Activated gamma-delta T cell treated with Interleukin-2 at 50 U/mL for 16 hours (primary cell): ENCODE measurements around the gene MYO3A.

ENCODE experiments used
- DNase-seq: peaks from one replicate; pipeline ENCODE4 v3.0.0-alpha.2; 2020

MYO3A gene

DNA sequence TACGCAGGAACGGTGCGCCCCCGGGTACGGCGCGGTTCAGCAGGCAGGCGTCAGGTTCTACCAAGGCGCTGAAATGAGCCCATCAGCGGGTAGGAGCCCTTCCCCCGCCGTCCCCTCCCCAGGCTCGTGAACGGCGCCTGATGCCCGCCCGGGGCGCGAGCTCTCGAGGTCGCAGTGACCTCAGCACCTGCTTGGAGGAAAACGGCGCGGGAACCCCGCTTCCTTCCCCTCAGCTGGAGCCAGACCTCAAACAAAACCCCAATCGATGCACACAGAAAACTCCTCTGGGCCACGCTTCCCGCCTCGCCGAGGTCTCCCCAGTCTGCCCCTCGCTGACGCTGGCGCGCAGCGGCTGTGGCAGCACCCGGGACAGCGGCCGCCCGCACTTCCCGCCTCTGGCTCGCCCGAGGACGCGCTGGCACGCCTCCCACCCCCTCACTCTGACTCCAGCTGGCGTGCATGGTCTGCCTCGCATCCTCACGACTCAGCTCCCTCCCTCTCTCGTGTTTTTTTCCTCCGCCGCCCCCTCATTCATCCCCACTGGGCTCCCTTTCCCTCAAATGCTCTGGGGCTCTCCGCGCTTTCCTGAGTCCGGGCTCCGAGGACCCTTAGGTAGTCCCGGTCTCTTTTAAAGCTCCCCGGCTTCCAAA, 282.0 kb downstream of the MYO3A start:
- DNase-seq, result no peak

DNA sequence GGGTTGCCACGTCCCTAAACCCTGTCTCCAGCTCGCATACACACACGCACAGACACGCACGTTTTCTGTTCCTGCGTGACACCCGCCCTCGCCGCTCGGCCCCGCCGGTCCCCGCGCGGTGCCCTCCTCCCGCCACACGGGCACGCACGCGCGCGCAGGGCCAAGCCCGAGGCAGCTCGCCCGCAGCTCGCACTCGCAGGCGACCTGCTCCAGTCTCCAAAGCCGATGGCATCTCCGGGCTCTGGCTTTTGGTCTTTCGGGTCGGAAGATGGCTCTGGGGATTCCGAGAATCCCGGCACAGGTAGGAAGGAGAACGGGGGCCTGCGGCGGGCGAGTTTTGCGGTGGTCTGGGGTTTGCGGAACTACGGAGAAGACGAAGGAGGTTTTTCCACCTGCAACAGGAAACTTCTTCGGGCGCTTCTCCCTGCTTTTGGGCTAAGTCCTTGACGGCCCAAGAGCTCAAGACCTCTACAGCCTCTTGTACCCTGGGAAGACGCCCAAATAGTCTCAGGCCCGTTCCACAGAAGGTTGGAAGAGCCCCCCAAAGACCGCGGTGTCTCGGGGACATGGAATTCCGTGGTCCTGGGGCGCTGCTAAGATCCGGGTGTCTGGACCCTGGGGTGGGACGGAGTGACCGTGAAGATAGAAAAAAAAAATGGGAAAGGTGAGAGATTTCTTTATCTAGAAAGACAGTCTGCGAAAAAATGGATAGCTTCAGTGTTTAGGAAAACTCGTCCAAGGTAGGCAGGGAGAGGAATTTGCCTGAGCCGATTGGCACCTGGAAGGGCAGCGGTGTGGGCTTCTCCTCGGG, 282.8 kb downstream of the MYO3A start, which contains the start of gene GAD2:
Gene GAD2, plus strand, starts transcription at position 190 of the 811 bp plus-strand sequence. Its CDS starts 36 bp downstream, at position 226.
- no peak for DNase-seq

GRCh38 chr10:26217396-26218086, 283.5 kb downstream of the MYO3A start:
- DNase-seq, result no peak

GRCh38 chr10:26219676-26220075, 285.6 kb downstream of the MYO3A start:
- no peak for DNase-seq

GRCh38 chr10:26220901-26221300, 286.9 kb downstream of the MYO3A start:
- DNase-seq, result no peak

GRCh38 chr10:26221541-26221940, 287.5 kb downstream of the MYO3A start:
- DNase-seq, result no peak

GRCh38 chr10:26222563-26222962, 288.5 kb downstream of the MYO3A start:
- DNase-seq, result no peak

DNA sequence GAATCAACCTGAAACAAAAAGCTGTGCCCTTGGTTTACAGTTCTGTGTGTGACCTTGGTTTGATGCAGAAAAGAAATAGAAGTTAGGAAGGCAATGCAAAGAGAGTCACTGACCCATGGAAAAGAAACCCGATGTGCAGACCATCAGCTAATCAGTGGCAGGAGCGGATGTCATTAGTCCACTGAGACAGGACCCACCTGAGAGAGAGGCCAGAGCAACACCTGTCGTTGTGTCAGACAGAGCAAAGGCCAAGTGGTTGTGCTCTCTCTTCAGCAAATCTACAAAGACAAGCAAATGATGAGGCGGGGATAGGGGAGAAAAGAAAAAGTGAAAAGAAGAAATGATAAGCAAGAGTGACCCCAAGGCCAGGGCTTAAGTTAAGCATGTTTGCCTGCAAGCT, 291.3 kb downstream of the MYO3A start:
- no peak for DNase-seq

- DNase-seq, result no peak
Measured at GRCh38 chr10:26227786-26228185, 293.8 kb downstream of the MYO3A start.

DNA sequence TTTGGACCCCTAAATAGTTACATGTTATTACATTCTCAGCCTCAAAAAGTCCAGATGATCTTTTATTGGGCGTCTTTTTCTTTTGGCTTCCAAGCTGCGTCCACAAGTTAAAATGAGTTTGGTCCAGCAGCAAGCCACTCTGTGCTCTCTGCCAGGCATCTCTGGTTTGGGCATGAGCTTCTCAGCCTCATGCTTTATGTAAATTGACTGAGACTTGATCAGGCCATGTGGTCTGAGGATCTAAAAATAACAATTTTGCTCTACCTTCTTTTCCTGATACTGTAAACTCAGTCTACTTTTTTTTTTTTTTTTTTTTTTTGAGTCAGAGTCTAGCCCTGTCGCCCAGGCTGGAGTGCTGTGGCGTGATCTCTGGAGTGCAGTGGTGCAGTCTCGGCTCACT, 298.1 kb downstream of the MYO3A start:
- DNase-seq, result no peak

DNA sequence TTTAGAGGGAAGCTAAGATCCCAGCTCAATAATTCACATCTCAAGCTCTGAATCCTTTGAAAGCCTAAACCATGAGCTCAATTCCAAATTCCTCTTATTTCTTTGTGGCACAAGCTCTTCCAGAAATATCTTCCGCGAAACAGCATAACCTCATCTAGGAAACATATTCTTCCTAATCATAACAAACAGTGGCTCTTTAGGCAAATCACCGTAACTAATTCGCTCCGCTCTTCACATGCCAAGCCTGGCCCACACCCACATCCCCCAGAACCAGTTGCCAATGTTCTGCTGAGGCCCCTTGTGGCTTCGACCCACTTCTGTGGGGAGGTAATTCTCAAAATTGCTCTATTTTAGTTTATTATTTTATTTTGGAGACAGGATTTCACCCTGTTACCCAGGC, 301.7 kb downstream of the MYO3A start:
- DNase-seq, result no peak

- no peak for DNase-seq
Measured at GRCh38 chr10:26238378-26238777, 304.3 kb downstream of the MYO3A start.

DNA sequence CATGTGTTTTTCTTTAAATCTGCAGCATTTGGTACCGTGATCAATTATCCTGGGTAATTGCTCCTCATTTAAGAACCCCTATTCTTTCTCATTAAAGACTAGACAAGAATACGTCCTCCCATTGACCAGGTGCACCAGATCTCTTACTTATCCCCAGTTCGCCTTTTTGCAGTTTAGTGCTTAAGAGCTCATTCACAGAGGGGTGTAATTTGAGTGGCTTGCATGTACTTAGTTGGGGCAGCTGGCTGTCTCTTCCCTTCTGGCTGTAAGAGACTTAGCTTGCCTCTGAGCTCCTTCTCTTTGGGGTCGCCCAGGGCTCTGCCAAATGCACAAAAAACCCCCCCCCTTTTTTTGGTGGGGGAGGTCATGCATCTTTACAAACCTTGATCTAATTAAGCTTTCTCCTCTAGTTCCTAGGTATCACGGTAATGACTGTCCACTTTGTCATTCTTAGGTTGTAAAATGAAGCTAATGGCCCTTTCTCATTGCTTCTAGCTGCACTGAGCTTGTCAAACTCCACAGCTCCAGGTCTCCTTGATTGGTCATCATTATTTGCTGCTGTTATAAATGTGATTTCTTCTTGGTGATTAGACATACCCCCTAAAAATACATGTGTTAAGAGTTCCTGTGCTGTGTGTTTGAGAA, 308.8 kb downstream of the MYO3A start:
- DNase-seq, result no peak

- no peak for DNase-seq
Measured at GRCh38 chr10:26243351-26243720, 309.3 kb downstream of the MYO3A start.

DNA sequence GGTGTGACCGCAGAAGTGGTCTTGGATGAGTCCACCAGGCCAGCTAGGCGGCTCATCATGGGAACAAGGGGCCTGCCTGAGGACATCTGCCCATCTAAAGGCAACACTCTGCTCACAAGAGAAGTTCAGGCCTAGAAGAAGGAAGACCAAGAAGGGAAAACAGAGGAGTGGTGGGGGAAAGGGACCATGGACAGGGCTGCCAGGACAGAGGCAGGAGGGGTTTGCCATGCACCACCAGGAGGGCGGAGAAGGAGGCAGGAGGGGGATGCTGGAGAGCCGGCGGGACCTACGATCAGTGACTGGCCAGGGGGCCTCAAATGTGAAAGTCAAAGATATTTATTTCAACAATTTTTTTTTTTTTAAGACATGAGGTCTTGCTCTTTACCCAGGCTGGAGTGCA, 315.7 kb downstream of the MYO3A start:
- DNase-seq, result no peak

DNA sequence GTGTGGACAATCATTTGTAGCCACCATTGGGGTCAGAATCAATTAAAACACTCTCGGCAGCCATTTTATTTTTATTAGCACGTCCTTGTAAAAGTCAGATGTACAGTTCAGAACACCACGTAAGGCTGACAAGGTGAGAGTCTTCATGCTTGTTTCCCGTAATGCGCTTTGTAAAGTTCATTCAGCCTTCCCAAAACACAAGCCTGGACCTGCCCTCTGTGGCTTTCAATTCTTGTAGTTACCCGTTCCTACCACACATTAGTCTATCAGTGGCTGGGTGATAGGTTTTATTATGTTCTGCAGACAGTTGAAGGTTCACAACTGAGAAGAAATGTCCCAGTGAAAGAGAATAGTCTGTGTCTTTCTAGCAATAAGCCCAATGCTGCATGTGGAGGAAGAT, 317.9 kb downstream of the MYO3A start:
- no peak for DNase-seq

- DNase-seq, result no peak
Measured at GRCh38 chr10:26254616-26255015, 320.6 kb downstream of the MYO3A start.

DNA sequence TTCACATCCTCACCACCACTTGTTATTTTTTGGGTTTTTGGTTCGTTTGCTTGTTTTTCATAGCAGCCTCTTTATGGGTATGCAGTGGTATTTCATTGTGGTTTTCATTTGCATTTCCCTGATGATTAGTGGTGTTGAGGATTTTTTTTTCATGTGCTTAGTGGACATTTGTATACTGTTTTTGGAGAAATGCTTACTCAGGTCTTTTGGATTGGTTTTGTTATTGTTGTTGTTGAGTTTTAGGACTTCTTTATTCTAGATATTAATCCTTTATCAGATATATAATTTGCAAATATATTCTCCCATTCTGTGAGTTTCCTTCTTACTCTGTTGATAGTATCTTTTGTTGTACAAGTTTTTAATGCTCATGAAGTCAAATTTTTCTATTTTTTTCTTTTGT, 325.3 kb downstream of the MYO3A start:
- DNase-seq, result no peak
